ENCODE measurements around the gene CEACAM19.
"Not testable (repeated sequence)": the region's sequence is repeated elsewhere in the genome, so short reads cannot be mapped to it uniquely, and the experiment has no call there.

CEACAM19 gene

DNA sequence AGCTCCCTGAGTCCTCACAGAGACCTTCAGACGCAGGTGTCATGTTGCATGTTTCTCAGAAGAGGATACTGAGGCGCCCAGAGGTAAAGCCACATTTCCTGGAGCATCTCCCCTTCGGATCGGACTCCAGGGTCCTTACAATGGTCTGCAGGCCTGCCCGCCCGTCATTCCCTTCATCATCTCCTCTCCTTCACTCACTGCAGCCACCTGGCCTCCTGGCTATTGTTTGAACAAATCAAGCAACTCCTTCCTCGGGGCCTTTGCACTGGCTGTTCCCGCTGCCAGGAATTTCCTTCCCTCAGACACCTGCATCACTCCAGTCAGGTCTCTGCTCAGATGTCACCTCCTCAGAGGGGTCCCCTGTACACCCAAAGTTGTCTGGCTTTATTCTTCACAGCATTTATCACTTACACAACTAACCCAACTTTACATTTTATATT, 48.0 kb downstream of the CEACAM19 start:
- Histone ChIP-seq H3K9ac (ENCODE audit: low read length) (no peak overlapping the region), H3K9me2 (replicated peaks; ENCODE audit: insufficient read depth, low read length) (no peaks in the 10 kb centered on the region), H3K27me3 (ENCODE audit: low read length) (no peaks in the 10 kb centered on the region), H3F3A (ENCODE audit: insufficient read depth) (no peaks in the 10 kb centered on the region), H4K20me1 (ENCODE audit: low read depth, low read length) (no peaks in the 10 kb centered on the region), H3K9me3 (ENCODE audit: insufficient read depth, low read length) (peaks cover 7% of the 10 kb centered on the region; the same call in 1 of the 2 replicates), H2AFZ (ENCODE audit: low read depth, low read length, severe bottlenecking) (no peak overlapping the region), H3K4me2 (ENCODE audit: low read depth, low read length, poor library complexity, severe bottlenecking) (no peak overlapping the region), H3K36me3 (ENCODE audit: low read length) (no peaks in the 10 kb centered on the region), H3K79me2 (ENCODE audit: insufficient read depth, low read length) (no peaks in the 10 kb centered on the region), H3K4me3 (ENCODE audit: insufficient read depth, low read length, poor library complexity, severe bottlenecking) (no peak overlapping the region), H3K27ac (ENCODE audit: low read depth, low read length) (no peak overlapping the region)
- TF ChIP-seq, protein P1, sequence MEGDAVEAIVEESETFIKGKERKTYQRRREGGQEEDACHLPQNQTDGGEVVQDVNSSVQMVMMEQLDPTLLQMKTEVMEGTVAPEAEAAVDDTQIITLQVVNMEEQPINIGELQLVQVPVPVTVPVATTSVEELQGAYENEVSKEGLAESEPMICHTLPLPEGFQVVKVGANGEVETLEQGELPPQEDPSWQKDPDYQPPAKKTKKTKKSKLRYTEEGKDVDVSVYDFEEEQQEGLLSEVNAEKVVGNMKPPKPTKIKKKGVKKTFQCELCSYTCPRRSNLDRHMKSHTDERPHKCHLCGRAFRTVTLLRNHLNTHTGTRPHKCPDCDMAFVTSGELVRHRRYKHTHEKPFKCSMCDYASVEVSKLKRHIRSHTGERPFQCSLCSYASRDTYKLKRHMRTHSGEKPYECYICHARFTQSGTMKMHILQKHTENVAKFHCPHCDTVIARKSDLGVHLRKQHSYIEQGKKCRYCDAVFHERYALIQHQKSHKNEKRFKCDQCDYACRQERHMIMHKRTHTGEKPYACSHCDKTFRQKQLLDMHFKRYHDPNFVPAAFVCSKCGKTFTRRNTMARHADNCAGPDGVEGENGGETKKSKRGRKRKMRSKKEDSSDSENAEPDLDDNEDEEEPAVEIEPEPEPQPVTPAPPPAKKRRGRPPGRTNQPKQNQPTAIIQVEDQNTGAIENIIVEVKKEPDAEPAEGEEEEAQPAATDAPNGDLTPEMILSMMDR (IDR thresholded peaks at IDR 0.05; ENCODE audit: insufficient read depth, low read length, poor library complexity, severe bottlenecking): no peak
- no peak for TF ChIP-seq EZH2phosphoT487 (conservative IDR thresholded peaks at IDR 0.05; ENCODE audit: low read length)

DNA sequence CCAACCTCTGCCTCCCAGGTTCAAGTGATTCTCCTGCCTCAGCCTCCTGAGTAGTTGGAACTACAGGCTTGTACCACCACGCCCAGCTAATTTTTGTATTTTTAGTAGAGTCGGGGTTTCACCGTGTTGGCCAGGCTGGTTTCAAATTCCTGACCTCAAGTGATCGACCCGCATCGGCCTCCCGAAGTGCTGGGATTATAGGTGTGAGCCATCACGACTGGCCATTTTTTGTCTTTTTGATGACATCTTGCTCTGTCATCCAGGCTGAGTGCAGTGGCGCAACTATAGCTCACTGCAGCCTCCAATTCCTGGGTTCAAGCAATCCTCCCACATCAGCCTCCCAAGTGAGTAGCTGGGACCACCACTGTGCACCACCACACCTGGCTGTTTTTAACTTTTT, 49.1 kb downstream of the CEACAM19 start:
- H3K27me3 ChIP-seq (ENCODE audit: low read length); H2AFZ ChIP-seq (ENCODE audit: low read depth, low read length, severe bottlenecking): not testable (repeated sequence)

DNA sequence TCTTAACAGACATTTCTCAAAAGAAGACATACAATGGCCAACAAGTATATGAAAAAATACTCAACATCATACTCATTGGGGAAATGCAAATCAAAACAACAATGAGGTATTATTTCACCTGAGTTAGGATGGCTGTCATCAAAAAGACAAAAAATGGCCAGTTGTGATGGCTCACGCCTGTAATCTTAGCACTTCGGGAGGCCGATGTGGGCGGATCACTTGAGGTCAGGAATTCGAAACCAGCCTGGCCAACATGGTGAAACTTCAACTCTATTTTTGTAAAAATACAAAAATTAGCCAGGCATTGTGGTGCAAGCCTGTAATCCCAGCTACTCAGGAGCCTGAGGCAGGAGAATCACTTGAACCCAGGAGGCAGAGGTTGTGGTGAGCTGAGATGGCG, 49.7 kb downstream of the CEACAM19 start:
- Histone ChIP-seq H3K79me2 (ENCODE audit: insufficient read depth, low read length) (no peaks in the 10 kb centered on the region), H4K20me1 (ENCODE audit: low read depth, low read length) (no peaks in the 10 kb centered on the region), H3K27ac (ENCODE audit: low read depth, low read length) (no peak overlapping the region), H3K9ac (ENCODE audit: low read length) (no peak overlapping the region), H3K4me2 (ENCODE audit: low read depth, low read length, poor library complexity, severe bottlenecking) (no peak overlapping the region), H3K36me3 (ENCODE audit: low read length) (no peaks in the 10 kb centered on the region), H3K9me2 (replicated peaks; ENCODE audit: insufficient read depth, low read length) (no peaks in the 10 kb centered on the region), H3K9me3 (ENCODE audit: insufficient read depth, low read length) (no peaks in the 10 kb centered on the region), H3F3A (ENCODE audit: insufficient read depth) (no peaks in the 10 kb centered on the region), H3K27me3 (ENCODE audit: low read length) (no peaks in the 10 kb centered on the region), H2AFZ (ENCODE audit: low read depth, low read length, severe bottlenecking) (no peak overlapping the region), H3K4me3 (ENCODE audit: insufficient read depth, low read length, poor library complexity, severe bottlenecking) (no peak overlapping the region)
- TF ChIP-seq, protein P1 (IDR thresholded peaks at IDR 0.05; ENCODE audit: insufficient read depth, low read length, poor library complexity, severe bottlenecking): no peak
- TF ChIP-seq EZH2phosphoT487 (conservative IDR thresholded peaks at IDR 0.05; ENCODE audit: low read length): no peak

More for the DNA sequence above, 49.1 kb downstream of the CEACAM19 start:
- not testable (repeated sequence) for H3K27ac ChIP-seq (ENCODE audit: low read depth, low read length); H3K4me2 ChIP-seq (ENCODE audit: low read depth, low read length, poor library complexity, severe bottlenecking); H3K79me2 ChIP-seq (ENCODE audit: insufficient read depth, low read length); H3K4me3 ChIP-seq (ENCODE audit: insufficient read depth, low read length, poor library complexity, severe bottlenecking); H3K9ac ChIP-seq (ENCODE audit: low read length); H4K20me1 ChIP-seq (ENCODE audit: low read depth, low read length); H3K9me3 ChIP-seq (ENCODE audit: insufficient read depth, low read length); H3K9me2 ChIP-seq (replicated peaks; ENCODE audit: insufficient read depth, low read length); H3F3A ChIP-seq (ENCODE audit: insufficient read depth); H3K36me3 ChIP-seq (ENCODE audit: low read length)

DNA sequence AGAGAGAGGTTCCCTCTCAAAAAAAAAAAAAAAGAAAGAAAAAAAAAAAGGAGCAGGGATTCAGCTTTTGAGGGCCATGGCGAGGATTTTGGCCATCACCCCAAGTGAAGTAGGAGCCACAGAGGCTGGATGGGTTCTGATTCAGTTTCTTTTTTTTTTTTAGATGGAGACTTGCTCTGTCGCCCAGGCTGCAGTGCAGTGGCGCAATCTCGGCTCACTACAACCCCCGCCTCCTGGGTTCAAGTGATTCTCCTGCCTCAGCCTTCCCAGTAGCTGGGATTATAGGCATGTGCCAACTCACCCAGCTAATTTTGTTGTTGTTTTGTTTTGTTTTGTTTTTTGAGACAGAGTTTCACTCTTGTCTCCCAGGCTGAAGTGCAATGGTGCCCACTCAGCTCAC, 50.1 kb downstream of the CEACAM19 start:
- H3K36me3 ChIP-seq (ENCODE audit: low read length); H3K79me2 ChIP-seq (ENCODE audit: insufficient read depth, low read length); H3K27me3 ChIP-seq (ENCODE audit: low read length); H3K9me2 ChIP-seq (replicated peaks; ENCODE audit: insufficient read depth, low read length); H4K20me1 ChIP-seq (ENCODE audit: low read depth, low read length); H3K27ac ChIP-seq (ENCODE audit: low read depth, low read length); H2AFZ ChIP-seq (ENCODE audit: low read depth, low read length, severe bottlenecking); H3K4me3 ChIP-seq (ENCODE audit: insufficient read depth, low read length, poor library complexity, severe bottlenecking); H3F3A ChIP-seq (ENCODE audit: insufficient read depth); H3K9me3 ChIP-seq (ENCODE audit: insufficient read depth, low read length); H3K4me2 ChIP-seq (ENCODE audit: low read depth, low read length, poor library complexity, severe bottlenecking); H3K9ac ChIP-seq (ENCODE audit: low read length): not testable (repeated sequence)
